Measurements from ENCODE around the gene ADAM12.

Gene ADAM12

GRCh38 chr10:126252884-126253610 is 135.2 kb downstream of the ADAM12 start (continued):
- TF ChIP-seq SETDB1 (IDR thresholded peaks at IDR 0.05; ENCODE audit: insufficient read length, low read length): no peak
- no peak for TF ChIP-seq ZNF677 (tag by site-specific recombination; IDR thresholded peaks at IDR 0.05)
- TF ChIP-seq ZNF221 (tag by site-specific recombination; IDR thresholded peaks at IDR 0.05; ENCODE audit: borderline replicate concordance): no peak
- peak; percentile 92 for TF ChIP-seq INSM2 (tag by site-specific recombination; IDR thresholded peaks at IDR 0.05)
- peak; percentile 74; the same call in 1 of the 2 replicates for TF ChIP-seq KLF17 (tag by site-specific recombination; IDR thresholded peaks at IDR 0.05)
- TF ChIP-seq FEZF1 (tag by site-specific recombination; IDR thresholded peaks at IDR 0.05): peak; percentile 67
- TF ChIP-seq SP3 (tag by site-specific recombination; IDR thresholded peaks at IDR 0.05): peak; percentile 10; the same call in 1 of the 2 replicates
- peak; percentile 59 for TF ChIP-seq WT1 (tag by site-specific recombination; IDR thresholded peaks at IDR 0.05)
- TF ChIP-seq ZBTB1 (tag by site-specific recombination; IDR thresholded peaks at IDR 0.05): 0 out of 2 replicates have a peak, but pooled peaks have one; percentile 12
- no peak for TF ChIP-seq KLF1 (tag by site-specific recombination; IDR thresholded peaks at IDR 0.05)
- TF ChIP-seq ZNF792 (tag by site-specific recombination; IDR thresholded peaks at IDR 0.05): no peak
- no peak for TF ChIP-seq ZNF704 (tag by site-specific recombination; IDR thresholded peaks at IDR 0.05)
- no peak for TF ChIP-seq ZNF658 (tag by site-specific recombination; IDR thresholded peaks at IDR 0.05)
- TF ChIP-seq CTCF (tag by site-specific recombination; IDR thresholded peaks at IDR 0.05): no peak
- TF ChIP-seq ZNF692 (tag by site-specific recombination; IDR thresholded peaks at IDR 0.05): peak; percentile 19; the same call in 1 of the 2 replicates
- TF ChIP-seq ZNF16 (tag by site-specific recombination; IDR thresholded peaks at IDR 0.05; ENCODE audit: low read depth): no peak
- TF ChIP-seq ZNF114 (tag by site-specific recombination; IDR thresholded peaks at IDR 0.05): no peak
- TF ChIP-seq PRDM10 (tag by site-specific recombination; IDR thresholded peaks at IDR 0.05): peak; percentile 53; the same call in 1 of the 2 replicates
- no peak for TF ChIP-seq ZNF23 (tag by site-specific recombination; IDR thresholded peaks at IDR 0.05; ENCODE audit: borderline replicate concordance)
